Fibroblast of lung (primary cell): Measurements from ENCODE around the gene SMIM31. TPM values are rescaled to one million over a fixed set of nuclear protein-coding genes. Genes with fewer than 3 reads are reported as not detected.

ENCODE experiments used
- DNase-seq, 2 donors: peaks; one replicate each; pipeline versions ENCODE4 v3.0.0 to v3.0.0-alpha.2; 2010; ENCODE audit warnings: low read depth in 2 of 2
- H2AFZ ChIP-seq: 2 replicates; pipeline ENCODE4 v1.5.1; 2012; ENCODE audit warnings: low read length, control low read depth, inconsistent platforms
- H3K27ac ChIP-seq: 2 replicates; pipeline ENCODE4 v1.5.1; 2011; ENCODE audit warnings: low read length, control low read depth; ENCODE audit not compliant: insufficient read depth
- H3K27me3 ChIP-seq: 2 replicates; pipeline ENCODE4 v1.5.1; 2011; ENCODE audit warnings: mild to moderate bottlenecking, low read length; ENCODE audit not compliant: control insufficient read depth, insufficient read depth
- H3K36me3 ChIP-seq: 2 replicates; pipeline ENCODE4 v1.5.1; 2011; ENCODE audit warnings: low read length; ENCODE audit not compliant: control insufficient read depth, insufficient read depth
- H3K4me1 ChIP-seq: 2 replicates; pipeline ENCODE4 v1.5.1; 2011; ENCODE audit warnings: low read length; ENCODE audit not compliant: control insufficient read depth, insufficient read depth; ENCODE audit errors: extremely low read depth
- H3K4me2 ChIP-seq: 2 replicates; pipeline ENCODE4 v1.5.1; 2011; ENCODE audit warnings: low read length, control low read depth; ENCODE audit not compliant: insufficient read depth; ENCODE audit errors: extremely low read depth
- H3K4me3 ChIP-seq, 4 experiments: fragments of 200-600 bp in 1 of 4; sonication (generic) in 1 of 4; replicated peaks in 1 of 4; 2 replicates each; pipeline ENCODE4 v1.5.1; 2011 to 2016; ENCODE audit warnings: low read length in 4 of 4, low read depth in 3 of 4, mild to moderate bottlenecking in 3 of 4, control low read depth in 2 of 4, inconsistent platforms in 1 of 4, mixed read lengths in 1 of 4; ENCODE audit not compliant: insufficient read depth in 1 of 4; ENCODE audit errors: control extremely low read depth in 1 of 4
- H3K79me2 ChIP-seq: 2 replicates; pipeline ENCODE4 v1.5.1; 2012; ENCODE audit warnings: mild to moderate bottlenecking, low read length, inconsistent platforms; ENCODE audit not compliant: control insufficient read depth, insufficient read depth
- H3K9ac ChIP-seq: 2 replicates; pipeline ENCODE4 v1.5.1; 2011; ENCODE audit warnings: mild to moderate bottlenecking, low read length, control low read depth; ENCODE audit not compliant: insufficient read depth
- H3K9me3 ChIP-seq: 2 replicates; pipeline ENCODE4 v1.5.1; 2012; ENCODE audit warnings: low read depth, low read length; ENCODE audit not compliant: control insufficient read depth, insufficient read depth
- H4K20me1 ChIP-seq: 2 replicates; pipeline ENCODE4 v1.5.1; 2011; ENCODE audit warnings: low read length; ENCODE audit not compliant: control insufficient read depth, insufficient read depth; ENCODE audit errors: extremely low read depth
- EZH2 ChIP-seq: IDR thresholded peaks from 2 replicates; pipeline ENCODE4 v1.5.1; 2012; ENCODE audit warnings: low read length, control low read depth, mild to moderate bottlenecking; ENCODE audit errors: missing control alignments
- polyA plus RNA-seq, 2 donors: library from polyadenylated mRNA; depleted of rRNA in 1 of 2; stranded (reverse) in 1 of 2; unstranded in 1 of 2; fragments of >200 nt; gene quantifications; 2 replicates each; pipeline ENCODE4 v1.2.1, GENCODE V29; 2011 to 2012; ENCODE audit warnings: missing spikeins in 1 of 2
- total RNA-seq: library from RNA; depleted of rRNA; stranded (reverse); fragments of >200 nt; gene quantifications from 2 replicates; pipeline ENCODE4 v1.2.1, GENCODE V29; 2014
- TF ChIP-seq, protein P1 (sequence below), 2 donors: IDR thresholded peaks in 1 of 2; conservative IDR thresholded peaks in 1 of 2; 1 replicate in 1 of 2; 2 replicates in 1 of 2; pipeline ENCODE4 v1.5.1; 2011 to 2012; ENCODE audit warnings: low read length in 2 of 2, control low read depth in 1 of 2, inconsistent platforms in 1 of 2, low read depth in 1 of 2, mild to moderate bottlenecking in 1 of 2

SMIM31 gene
- total and polyA plus RNA-seq, 2 donors (not counting 1 experiment from before 2014, with no cell fraction given), result not detected

DNA sequence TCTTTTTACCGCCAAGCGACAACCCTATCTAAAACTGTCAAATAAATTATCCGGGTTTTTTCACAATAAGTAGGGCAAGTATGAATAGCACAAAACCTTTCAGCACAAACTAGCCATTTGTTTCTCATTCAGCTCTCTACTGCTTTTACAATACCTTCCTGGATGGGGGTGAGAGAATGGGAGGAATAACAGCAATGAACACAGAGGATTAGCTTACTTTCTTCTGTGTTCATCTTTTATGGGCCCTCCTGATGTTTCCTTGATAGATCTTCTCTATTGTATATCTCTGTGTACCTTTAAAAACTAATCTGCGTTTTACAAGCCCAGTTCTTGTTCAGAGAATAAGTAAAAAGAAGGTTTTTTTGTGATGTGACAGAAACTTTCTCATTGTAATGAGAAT, 67.8 kb downstream of the SMIM31 start:
- Histone ChIP-seq H3K9ac (no peak overlapping the region), H4K20me1 (no peaks in the 10 kb centered on the region), H3K27ac (no peak overlapping the region), H3K79me2 (no peaks in the 10 kb centered on the region), H3K9me3 (no peaks in the 10 kb centered on the region), H3K4me2 (no peak overlapping the region), H3K27me3 (no peaks in the 10 kb centered on the region), H2AFZ (no peak overlapping the region), H3K4me1 (no peaks in the 10 kb centered on the region), H3K36me3 (no peaks in the 10 kb centered on the region), H3K4me3 (no peak overlapping the region)
- TF ChIP-seq, protein P1, sequence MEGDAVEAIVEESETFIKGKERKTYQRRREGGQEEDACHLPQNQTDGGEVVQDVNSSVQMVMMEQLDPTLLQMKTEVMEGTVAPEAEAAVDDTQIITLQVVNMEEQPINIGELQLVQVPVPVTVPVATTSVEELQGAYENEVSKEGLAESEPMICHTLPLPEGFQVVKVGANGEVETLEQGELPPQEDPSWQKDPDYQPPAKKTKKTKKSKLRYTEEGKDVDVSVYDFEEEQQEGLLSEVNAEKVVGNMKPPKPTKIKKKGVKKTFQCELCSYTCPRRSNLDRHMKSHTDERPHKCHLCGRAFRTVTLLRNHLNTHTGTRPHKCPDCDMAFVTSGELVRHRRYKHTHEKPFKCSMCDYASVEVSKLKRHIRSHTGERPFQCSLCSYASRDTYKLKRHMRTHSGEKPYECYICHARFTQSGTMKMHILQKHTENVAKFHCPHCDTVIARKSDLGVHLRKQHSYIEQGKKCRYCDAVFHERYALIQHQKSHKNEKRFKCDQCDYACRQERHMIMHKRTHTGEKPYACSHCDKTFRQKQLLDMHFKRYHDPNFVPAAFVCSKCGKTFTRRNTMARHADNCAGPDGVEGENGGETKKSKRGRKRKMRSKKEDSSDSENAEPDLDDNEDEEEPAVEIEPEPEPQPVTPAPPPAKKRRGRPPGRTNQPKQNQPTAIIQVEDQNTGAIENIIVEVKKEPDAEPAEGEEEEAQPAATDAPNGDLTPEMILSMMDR (conservative IDR thresholded peaks at IDR 0.05 in 1 of 2, IDR thresholded peaks at IDR 0.05 in 1 of 2; ENCODE audit: low read depth in 1 of 2, low read length in 2 of 2), result no peak
- no peak for TF ChIP-seq EZH2
- no peak for DNase-seq

- Histone ChIP-seq H3K4me2 (no peak overlapping the region), H3K4me1 (no peaks in the 10 kb centered on the region), H2AFZ (no peak overlapping the region)
Measured at GRCh38 chr4:164824581-164824980, 70.7 kb downstream of the SMIM31 start.

DNA sequence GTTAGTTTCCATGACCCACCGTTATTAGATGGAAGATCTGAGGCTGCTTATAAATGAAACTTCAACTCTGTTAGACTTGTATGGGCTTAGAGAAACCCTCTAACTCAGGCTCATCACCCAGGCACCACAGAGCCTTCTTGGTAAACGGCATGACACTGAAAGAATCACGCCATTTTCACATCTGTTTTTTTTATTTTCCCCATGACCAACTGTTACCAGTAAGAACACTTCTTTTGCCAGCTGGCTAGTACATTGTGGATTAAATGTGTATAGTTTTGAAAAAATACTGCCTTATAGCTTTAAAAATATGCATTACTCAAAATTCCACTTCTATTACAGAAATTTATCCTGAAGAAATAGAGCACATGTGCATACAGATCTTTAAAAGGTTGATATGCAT, 75.0 kb downstream of the SMIM31 start:
- Histone ChIP-seq H3K27ac (no peak overlapping the region), H3K4me2 (no peak overlapping the region), H3K9me3 (no peaks in the 10 kb centered on the region), H3K79me2 (no peaks in the 10 kb centered on the region), H3K4me3 (no peak overlapping the region), H3K36me3 (no peaks in the 10 kb centered on the region), H2AFZ (no peak overlapping the region), H3K27me3 (no peaks in the 10 kb centered on the region), H3K9ac (no peak overlapping the region), H3K4me1 (no peaks in the 10 kb centered on the region), H4K20me1 (no peaks in the 10 kb centered on the region)
- no peak for TF ChIP-seq EZH2
- TF ChIP-seq, protein P1 (conservative IDR thresholded peaks at IDR 0.05 in 1 of 2, IDR thresholded peaks at IDR 0.05 in 1 of 2; ENCODE audit: low read depth in 1 of 2, low read length in 2 of 2), result no peak
- no peak for DNase-seq

More at GRCh38 chr4:164824581-164824980, 70.7 kb downstream of the SMIM31 start:
- DNase-seq, result no peak
- TF ChIP-seq, protein P1 (conservative IDR thresholded peaks at IDR 0.05 in 1 of 2, IDR thresholded peaks at IDR 0.05 in 1 of 2; ENCODE audit: low read depth in 1 of 2, low read length in 2 of 2), result no peak
- TF ChIP-seq EZH2, result no peak
- H3K27me3 ChIP-seq, result no peaks in the 10 kb centered on the region
- H3K27ac ChIP-seq, result no peak overlapping the region
- H3K79me2 ChIP-seq, result no peaks in the 10 kb centered on the region
- H4K20me1 ChIP-seq, result no peaks in the 10 kb centered on the region
- no peaks in the 10 kb centered on the region for H3K9me3 ChIP-seq
- H3K36me3 ChIP-seq, result no peaks in the 10 kb centered on the region
- no peak overlapping the region for H3K4me3 ChIP-seq
- no peak overlapping the region for H3K9ac ChIP-seq
